PC-3 (cell line): Measurements from ENCODE around the gene ZNF732. TPM values are rescaled to one million over a fixed set of nuclear protein-coding genes. Genes with fewer than 3 reads are reported as not detected.
"Not testable (repeated sequence)": the region's sequence is repeated elsewhere in the genome, so short reads cannot be mapped to it uniquely, and the experiment has no call there.

Source experiments
- ATAC-seq: fragments of 200-7000 bp; cut with Tn5 transposase; 2 replicates; pipeline ENCODE4 v1.9.1; 2020; ENCODE audit warnings: mild to moderate bottlenecking, moderate library complexity
- BruUV-seq: library from RNA; stranded (reverse); fragments of 400-500 nt; replicated peaks from 2 replicates; lab custom pipeline; 2021; lab: Mats Ljungman, UMichigan
- CTCF ChIA-PET: fragments of 300-600 bp; sonication (Branson Sonifier 250); formaldehyde crosslinking; loops from one replicate; lab custom pipeline; 2022; ENCODE audit warnings: antibody characterized with exemption; lab: Charles Lee
- POLR2A ChIA-PET: fragments of 300-600 bp; sonication (Branson Sonifier 250); formaldehyde crosslinking; loops from one replicate; lab custom pipeline; 2022; ENCODE audit warnings: antibody characterized with exemption; ENCODE audit not compliant: unreplicated experiment; lab: Charles Lee
- DNase-seq: peaks from one replicate; pipeline ENCODE4 v3.0.0-alpha.2; 2015
- H2AFZ ChIP-seq: fragments of 300-600 bp; sonication (generic); 2 replicates; pipeline ENCODE4 v1.6.0; 2016; ENCODE audit warnings: antibody characterized with exemption, low read length
- H3F3A ChIP-seq: fragments of 300-600 bp; sonication (generic); one replicate; pipeline ENCODE4 v1.6.0; 2017; ENCODE audit warnings: antibody characterized with exemption, low read length, control low read depth, mild to moderate bottlenecking; ENCODE audit not compliant: unreplicated experiment
- H3K27ac ChIP-seq: fragments of 300-600 bp; sonication (generic); 2 replicates; pipeline ENCODE4 v1.5.1; 2016; ENCODE audit warnings: mild to moderate bottlenecking, low read length
- H3K27me3 ChIP-seq: fragments of 300-600 bp; sonication (generic); 2 replicates; pipeline ENCODE4 v1.6.1; 2016; ENCODE audit warnings: low read length, mixed read lengths
- H3K36me3 ChIP-seq: fragments of 300-600 bp; sonication (generic); 2 replicates; pipeline ENCODE4 v1.6.1; 2016; ENCODE audit warnings: low read depth, mixed run types, low read length, mixed read lengths
- H3K4me1 ChIP-seq: fragments of 300-600 bp; sonication (generic); 2 replicates; pipeline ENCODE4 v1.5.1; 2016; ENCODE audit warnings: low read length; ENCODE audit not compliant: insufficient read depth
- H3K4me2 ChIP-seq: fragments of 300-600 bp; sonication (generic); 2 replicates; pipeline ENCODE4 v1.6.0; 2016; ENCODE audit warnings: low read length
- H3K4me3 ChIP-seq: fragments of 300-600 bp; sonication (generic); 2 replicates; pipeline ENCODE4 v1.5.1; 2016; ENCODE audit warnings: mild to moderate bottlenecking, low read length, mixed read lengths
- H3K79me2 ChIP-seq: fragments of 300-600 bp; sonication (generic); 2 replicates; pipeline ENCODE4 v1.6.1; 2017; ENCODE audit warnings: low read length, mixed read lengths
- H3K9ac ChIP-seq: fragments of 300-600 bp; sonication (generic); 2 replicates; pipeline ENCODE4 v1.6.0; 2016; ENCODE audit warnings: mild to moderate bottlenecking, low read length
- H3K9me2 ChIP-seq: fragments of 300-600 bp; sonication (generic); replicated peaks from 2 replicates; pipeline ENCODE4 v1.6.1; 2016; ENCODE audit warnings: mixed run types, low read length, mixed read lengths
- H3K9me3 ChIP-seq: fragments of 300-600 bp; sonication (generic); 2 replicates; pipeline ENCODE4 v1.6.1; 2016; ENCODE audit warnings: low read length, mixed read lengths
- H4K20me1 ChIP-seq: fragments of 300-600 bp; sonication (generic); 2 replicates; pipeline ENCODE4 v1.6.1; 2016; ENCODE audit warnings: low read length, mixed read lengths
- CTCF ChIP-seq: fragments of 300-600 bp; sonication (generic); conservative IDR thresholded peaks from 2 replicates; pipeline ENCODE4 v1.5.1; 2017; ENCODE audit warnings: antibody characterized with exemption, low read depth, mild to moderate bottlenecking, low read length
- EZH2 ChIP-seq: fragments of 300-600 bp; sonication (generic); IDR thresholded peaks from one replicate; pipeline ENCODE4 v1.6.1; 2017; ENCODE audit warnings: antibody characterized with exemption, mild to moderate bottlenecking, low read length; ENCODE audit not compliant: unreplicated experiment
- EZH2phosphoT487 ChIP-seq: fragments of 300-600 bp; sonication (generic); IDR thresholded peaks from 2 replicates; pipeline ENCODE4 v1.6.1; 2018; ENCODE audit warnings: mild to moderate bottlenecking, antibody characterized with exemption, low read length, borderline replicate concordance
- intact Hi-C: fragments of 100-400 bp; cut with micrococcal nuclease; formaldehyde crosslinking; loops from 2 replicates; pipeline ENCODE4 v1.9.0; 2023
- total RNA-seq: library from RNA; depleted of rRNA; stranded (reverse); fragments of >200 nt; gene quantifications from 2 replicates; pipeline ENCODE4 v1.2.3, GENCODE V29; 2014

ZNF732 gene
- total RNA-seq, 1 experiment from 2014 or later, result not detected

- ChIA-PET POLR2A (no interaction called here), CTCF (no interaction called here)
- BruUV-seq, result no TSS peak
- Histone ChIP-seq H3K79me2 (no peaks in the 10 kb centered on the region), H3K9me2 (no peaks in the 10 kb centered on the region), H3K4me1 (no peaks in the 10 kb centered on the region), H3K27me3 (no peaks in the 10 kb centered on the region), H3K27ac (no peak overlapping the region), H3K4me2 (no peak overlapping the region), H3K4me3 (no peak overlapping the region), H3K9ac (no peak overlapping the region), H2AFZ (no peak overlapping the region), H4K20me1 (no peaks in the 10 kb centered on the region), H3K36me3 (no peaks in the 10 kb centered on the region), H3K9me3 (no peaks in the 10 kb centered on the region), H3F3A (no peaks in the 10 kb centered on the region)
- DNase-seq, result no peak
- TF ChIP-seq EZH2phosphoT487, result no peak
- no peak for TF ChIP-seq EZH2
- no peak for TF ChIP-seq CTCF
- intact Hi-C loops, result no loop called here
- ATAC-seq, result no peak
Observed at GRCh38 chr4:306551-306961, 1.3 kb upstream of the ZNF732 start.

DNA sequence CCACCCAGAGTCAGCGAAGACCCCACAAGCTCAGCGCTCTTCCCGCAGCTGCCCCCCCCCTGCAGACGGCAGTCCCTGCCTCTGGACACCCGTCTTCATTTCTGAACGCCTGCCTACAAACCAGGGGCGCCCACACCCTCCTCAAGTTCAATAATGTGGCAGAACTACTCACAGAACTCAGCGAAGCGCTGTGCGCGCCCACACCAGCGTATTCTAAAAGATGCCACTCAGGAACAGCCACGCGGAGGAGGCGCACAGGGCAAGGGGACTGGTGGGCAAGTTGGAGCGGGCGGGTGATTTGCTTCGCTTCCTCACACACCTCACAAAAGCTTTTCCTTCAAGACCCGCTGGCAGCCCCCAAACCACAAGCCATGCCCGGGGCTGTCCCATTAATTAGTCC lies 758 bp downstream of the ZNF732 start:
- H3K4me3 ChIP-seq, H2AFZ ChIP-seq, intact Hi-C loops: not testable (repeated sequence)

GRCh38 chr4:302381-302780 lies 2.9 kb downstream of the ZNF732 start:
- ChIA-PET POLR2A (no interaction called here), CTCF (no interaction called here)
- intact Hi-C loops, result no loop called here
- no TSS peak for BruUV-seq
- Histone ChIP-seq H3K4me3 (no peak overlapping the region), H3K27me3 (no peaks in the 10 kb centered on the region), H3K4me1 (no peaks in the 10 kb centered on the region), H3K9me2 (no peaks in the 10 kb centered on the region), H3F3A (no peaks in the 10 kb centered on the region), H2AFZ (no peak overlapping the region), H3K4me2 (no peak overlapping the region), H3K36me3 (no peaks in the 10 kb centered on the region), H3K79me2 (no peaks in the 10 kb centered on the region), H4K20me1 (no peaks in the 10 kb centered on the region), H3K27ac (no peak overlapping the region), H3K9ac (no peak overlapping the region), H3K9me3 (no peaks in the 10 kb centered on the region; the same call in 1 of the 2 replicates)
- TF ChIP-seq EZH2phosphoT487 (no peak), CTCF (no peak), EZH2 (no peak)
- DNase-seq (no peak), ATAC-seq (no peak)

More for the DNA sequence above, 758 bp downstream of the ZNF732 start:
- H3K27ac ChIP-seq, H3K9me3 ChIP-seq, H3K36me3 ChIP-seq, H3K79me2 ChIP-seq, CTCF ChIA-PET, BruUV-seq, H4K20me1 ChIP-seq, H3K9ac ChIP-seq, H3K4me1 ChIP-seq, ATAC-seq, DNase-seq, H3K27me3 ChIP-seq, POLR2A ChIA-PET, H3K9me2 ChIP-seq, H3F3A ChIP-seq, H3K4me2 ChIP-seq: not testable (repeated sequence)
